A172 (cell line): ENCODE data around the gene AGPAT3. TPM values are rescaled to one million over a fixed set of nuclear protein-coding genes. Genes with fewer than 3 reads are reported as not detected.

Source experiments
- DNase-seq: peaks from one replicate; pipeline ENCODE4 v3.0.0-alpha.2; 2015; ENCODE audit warnings: low spot score
- total RNA-seq: library from RNA; depleted of rRNA; stranded (reverse); fragments of >200 nt; shearing (Covaris generic); gene quantifications from 2 replicates; pipeline ENCODE4 v1.2.3, GENCODE V29; 2014

Gene AGPAT3
- total RNA-seq, 1 experiment from 2014 or later, result 73.4 TPM

DNA sequence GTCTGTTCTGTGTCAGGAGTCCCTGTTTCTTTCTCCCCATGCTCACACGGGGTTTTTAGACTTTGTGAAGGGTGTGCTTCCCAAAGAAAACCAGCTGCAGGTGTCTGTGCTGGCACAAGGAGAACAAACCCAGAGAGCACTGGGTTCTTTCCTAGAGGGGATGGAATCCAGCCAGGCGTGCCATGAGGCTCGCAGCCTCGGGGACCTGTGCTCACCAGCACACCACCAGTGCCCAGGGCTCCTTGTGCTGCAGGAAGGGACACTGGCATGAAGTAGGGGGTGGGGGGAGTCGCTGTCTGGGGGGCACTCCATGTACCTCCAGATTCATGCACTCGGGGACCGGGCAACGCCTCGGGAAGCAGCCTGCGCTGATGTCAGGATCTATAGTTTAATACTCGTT is 57.9 kb downstream of the AGPAT3 start:
- DNase-seq, result no peak

GRCh38 chr21:43923391-43923790 is 58.4 kb downstream of the AGPAT3 start:
- DNase-seq, result no peak

DNA sequence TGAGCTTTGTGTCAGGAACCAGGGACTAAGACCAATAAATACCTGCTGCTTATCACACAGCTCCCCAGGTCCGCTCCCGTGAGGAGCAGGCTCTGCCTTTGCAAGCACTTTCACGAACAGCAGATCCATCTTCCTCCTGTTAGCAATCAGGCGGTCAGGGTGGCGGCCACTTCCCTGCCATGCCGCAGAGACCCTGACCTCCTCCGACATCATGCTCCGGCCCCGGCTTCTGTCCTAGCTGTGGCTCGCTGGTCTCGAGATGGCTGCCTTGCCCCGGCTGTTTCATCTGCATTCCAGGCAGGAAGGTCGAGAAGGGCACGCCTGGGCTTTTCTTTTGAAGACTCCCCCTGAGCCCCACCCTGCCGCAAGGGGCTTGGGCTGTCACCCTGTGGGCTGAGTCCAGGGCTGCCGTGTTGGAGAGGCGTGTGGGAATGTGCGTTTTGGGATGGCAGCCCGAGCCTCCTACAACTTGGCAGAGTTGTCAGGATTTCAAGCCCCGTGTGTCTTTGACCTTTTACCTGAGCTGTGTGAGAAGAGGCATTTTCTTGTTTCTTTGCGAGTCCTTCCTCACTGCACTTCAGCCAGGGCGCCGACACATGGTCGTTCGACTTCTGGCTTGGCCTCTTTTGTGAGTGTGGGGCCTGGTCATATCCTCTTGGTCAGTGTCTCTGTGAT is 59.5 kb downstream of the AGPAT3 start:
- no peak for DNase-seq

DNA sequence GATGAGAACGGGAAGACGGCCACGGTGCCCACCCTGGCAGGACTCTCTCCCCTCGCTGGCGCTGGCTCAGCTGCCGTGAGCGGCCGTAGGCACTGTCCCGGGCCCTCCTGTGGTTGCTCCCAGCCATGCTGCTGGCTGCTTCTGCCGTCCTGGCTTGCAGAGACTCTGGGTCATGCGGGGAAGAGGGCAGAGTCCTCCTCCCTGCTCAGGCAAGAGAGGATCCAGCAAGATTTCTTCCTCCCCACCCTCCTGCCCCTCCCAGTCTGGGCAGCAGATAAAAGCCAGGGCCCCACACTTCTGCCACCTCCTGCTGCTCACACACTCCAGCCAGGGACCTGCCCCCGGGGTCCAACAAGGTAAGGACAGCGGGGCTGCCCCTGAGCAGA is 60.1 kb downstream of the AGPAT3 start:
- DNase-seq, result no peak

DNA sequence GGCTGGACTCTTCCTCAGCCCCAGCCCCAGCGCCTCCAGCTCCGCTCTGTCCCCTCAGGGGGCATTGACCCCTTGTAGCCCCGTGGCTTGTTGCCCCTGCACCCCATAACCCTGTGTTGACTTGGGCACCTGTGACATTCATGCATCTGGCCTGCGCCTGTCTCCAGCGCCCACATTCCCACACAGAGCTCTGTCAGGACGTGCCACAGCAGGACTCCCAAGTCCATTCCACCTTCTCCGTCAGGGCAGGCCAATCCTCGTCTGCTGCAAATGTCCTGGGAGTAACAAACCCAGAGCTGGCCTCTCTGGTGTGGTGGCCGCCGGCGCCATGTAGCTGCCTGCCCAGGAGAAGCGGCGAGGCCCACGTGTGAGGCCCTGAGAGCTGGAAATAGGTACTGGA is 60.6 kb downstream of the AGPAT3 start:
- DNase-seq, result no peak

DNA sequence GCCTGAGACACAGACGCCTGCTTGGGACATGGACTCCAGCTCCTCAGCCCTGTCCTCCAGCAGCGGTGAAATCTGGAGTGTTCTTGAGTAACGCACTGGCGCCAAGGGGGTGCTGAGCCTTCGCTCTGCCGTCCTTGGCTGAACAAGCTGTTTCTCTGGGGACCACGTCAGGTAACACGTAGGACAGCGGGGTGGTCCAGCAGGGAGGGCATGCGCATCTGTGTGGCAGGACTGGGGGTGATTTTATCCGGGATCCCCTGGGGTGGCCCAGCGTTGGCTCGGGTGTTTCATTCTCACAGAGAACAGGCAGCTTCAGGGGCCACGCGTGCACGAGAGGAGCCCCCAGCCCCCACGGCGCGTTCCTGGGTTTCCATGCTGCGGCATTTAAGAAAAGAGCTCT is 61.2 kb downstream of the AGPAT3 start:
- no peak for DNase-seq

DNA sequence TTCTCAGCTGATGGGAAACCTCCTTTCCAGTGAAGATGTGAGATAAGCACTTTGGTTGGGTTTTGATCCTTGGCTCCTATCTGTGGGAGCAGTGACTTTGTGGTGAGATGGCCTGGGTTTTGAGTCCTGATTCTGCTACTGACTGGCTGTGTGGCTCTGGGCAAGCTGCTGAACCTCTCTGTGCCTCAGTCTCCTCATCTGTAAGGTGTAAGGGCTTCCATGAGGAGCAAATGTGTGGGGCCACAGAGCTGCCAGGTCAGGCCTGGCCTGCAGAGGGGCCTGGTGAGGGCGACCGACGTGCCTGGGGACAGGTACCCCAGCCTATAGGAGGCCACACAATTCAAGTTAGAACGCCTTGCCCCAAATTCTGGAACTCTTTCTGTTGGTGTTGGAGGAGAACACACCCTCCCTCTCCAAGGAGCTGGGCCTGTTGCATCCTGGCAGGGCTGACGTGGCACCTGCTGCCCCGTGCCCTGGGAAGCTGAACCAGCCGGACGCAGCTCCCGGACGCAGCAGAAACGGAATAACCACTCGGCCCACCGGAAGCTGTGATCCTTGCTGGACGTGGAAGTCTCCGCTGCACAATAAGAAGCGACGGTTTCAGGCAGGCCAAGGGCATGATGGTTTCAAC is 62.7 kb downstream of the AGPAT3 start:
- no peak for DNase-seq

DNA sequence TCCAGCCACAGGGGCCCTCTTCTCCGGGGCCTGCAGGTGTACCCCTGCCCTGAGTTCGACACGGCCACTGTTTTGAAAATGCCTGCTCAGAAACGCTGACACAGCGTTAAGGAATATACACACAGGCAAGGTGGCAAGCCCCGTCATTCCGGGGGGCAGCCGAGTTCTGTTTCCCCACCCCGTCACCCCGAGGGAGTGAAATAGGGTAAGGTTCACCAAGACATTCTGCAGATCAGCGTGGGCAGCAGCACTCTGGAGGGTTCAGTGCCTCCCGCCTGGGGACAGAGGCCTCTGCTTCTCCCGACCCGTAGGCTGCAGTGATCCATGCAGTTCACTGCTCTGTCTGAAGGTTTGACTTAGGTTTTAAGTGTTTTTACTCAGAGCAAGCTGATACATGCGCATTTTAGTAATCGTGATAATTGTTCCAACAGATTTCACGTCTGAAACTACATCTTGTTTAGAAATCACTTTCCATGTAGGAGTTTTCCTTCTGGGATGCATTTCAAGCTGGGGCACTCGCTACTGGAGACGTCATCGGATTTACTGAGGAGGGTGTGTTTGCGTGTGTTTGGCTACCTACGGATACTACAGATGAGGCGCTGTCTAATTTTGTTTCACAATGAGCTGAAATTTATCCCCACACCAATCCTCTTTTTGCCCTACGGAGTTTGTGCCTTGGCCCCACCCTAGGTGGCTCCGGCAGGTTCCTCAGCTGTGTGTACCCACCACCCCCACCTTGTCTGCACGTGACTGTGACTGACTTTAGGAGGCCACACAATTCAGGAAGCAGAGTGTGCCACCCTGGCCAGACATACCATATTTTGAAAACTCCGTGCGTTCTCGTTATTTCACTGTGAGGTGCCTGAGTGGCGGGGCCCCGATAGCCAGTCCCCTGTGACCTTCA is 63.5 kb downstream of the AGPAT3 start:
- DNase-seq, result no peak

- no peak for DNase-seq
Measured at GRCh38 chr21:43929217-43929971, 64.4 kb downstream of the AGPAT3 start.

GRCh38 chr21:43930074-43930847 is 65.2 kb downstream of the AGPAT3 start:
- no peak for DNase-seq

DNA sequence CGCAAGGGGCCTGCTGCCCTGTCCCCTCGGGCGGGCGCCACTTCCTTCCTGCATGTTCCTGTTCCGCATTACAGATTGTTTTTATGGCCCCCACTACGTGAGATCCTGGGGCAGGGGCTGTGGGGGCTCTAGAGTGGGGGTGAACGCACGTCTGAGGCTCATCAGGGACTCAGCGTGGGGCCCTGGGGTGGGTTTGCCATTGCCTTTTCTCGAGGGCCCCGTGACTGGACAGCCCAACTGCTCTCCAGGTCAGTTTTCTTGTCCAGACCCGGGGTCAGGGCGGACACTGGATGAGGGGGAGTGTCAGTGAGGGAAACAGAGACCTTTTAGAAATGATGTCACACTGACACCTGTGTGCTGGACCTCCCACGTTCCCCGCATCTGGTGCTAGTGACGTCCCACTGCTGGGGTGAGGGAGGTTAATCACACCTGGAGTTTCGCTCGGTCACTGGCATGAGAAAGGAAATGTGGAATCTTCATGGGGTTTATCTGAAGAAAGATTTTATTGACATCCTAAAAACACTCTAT is 65.9 kb downstream of the AGPAT3 start:
- no peak for DNase-seq

- no peak for DNase-seq
Measured at GRCh38 chr21:43931489-43931888, 66.5 kb downstream of the AGPAT3 start.

- DNase-seq, result no peak
Measured at GRCh38 chr21:43932005-43932404, 67.0 kb downstream of the AGPAT3 start.

- no peak for DNase-seq
Measured at GRCh38 chr21:43933199-43933598, 68.2 kb downstream of the AGPAT3 start.

- no peak for DNase-seq
Measured at GRCh38 chr21:43933680-43934079, 68.7 kb downstream of the AGPAT3 start.

- no peak for DNase-seq
Measured at GRCh38 chr21:43934116-43934515, 69.1 kb downstream of the AGPAT3 start.

DNA sequence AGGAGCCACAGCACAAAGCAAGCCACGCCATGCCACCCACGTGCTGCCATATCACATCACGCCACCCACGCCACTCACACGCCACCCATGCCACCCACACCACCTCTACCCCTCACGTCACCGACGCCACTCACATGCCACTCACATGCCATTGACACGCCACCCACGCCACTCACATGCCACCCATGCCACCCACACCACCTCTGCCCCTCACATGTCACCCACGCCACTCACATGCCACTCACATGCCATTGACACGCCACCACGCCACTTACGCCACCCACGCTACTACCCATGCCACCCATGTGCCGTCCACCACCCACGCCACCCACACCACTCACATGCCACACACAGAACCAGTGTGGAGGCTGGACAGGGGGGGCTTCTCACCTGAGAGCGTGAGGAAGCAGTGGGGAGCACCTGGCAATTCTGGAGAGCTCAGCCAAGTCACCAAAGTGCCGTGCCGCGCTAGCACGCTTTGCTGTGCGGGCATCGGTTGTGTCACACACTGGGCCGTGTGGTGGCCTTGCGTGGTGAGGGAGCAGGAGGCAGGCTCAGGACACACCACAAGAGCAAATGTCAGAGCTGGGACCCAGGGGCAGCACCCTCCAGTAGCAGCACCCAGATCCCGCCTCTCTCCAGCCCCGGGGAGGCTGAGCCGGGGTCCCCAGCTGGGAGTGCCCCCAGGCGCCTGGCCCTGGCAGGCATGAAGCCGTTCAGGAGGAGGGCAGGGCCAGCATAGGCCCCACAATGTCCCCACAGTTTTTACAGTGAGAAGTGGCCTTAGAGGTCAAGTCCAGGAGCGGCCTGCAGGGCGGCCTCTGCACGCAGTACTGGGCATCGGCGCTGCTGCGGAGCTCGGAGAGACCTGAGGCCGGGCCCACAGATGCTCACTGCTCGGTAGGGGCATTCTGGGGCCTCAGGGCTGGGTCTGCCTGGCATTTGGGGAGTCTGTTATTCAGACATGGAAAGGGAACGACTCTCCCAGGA is 70.0 kb downstream of the AGPAT3 start:
- DNase-seq, result no peak

DNA sequence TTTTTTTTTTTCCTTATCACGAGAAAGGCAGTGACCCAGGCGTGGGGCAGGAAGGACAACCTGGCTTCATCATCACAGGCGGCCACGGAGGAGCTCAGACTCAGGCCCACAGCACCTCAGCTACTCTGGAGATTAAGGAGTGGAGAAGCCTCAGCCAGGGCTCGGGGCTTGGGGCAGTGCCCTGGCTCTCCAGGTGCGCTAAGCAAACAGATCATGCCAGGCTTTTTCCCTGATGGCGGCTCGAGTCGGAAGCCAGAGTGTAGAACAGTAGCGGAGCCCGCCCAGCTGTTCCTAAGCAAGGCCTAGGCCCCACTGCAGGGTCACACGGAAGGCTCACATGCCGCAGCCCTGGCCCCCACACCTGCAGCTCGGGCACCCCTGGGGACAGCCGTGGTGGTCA is 70.7 kb downstream of the AGPAT3 start:
- no peak for DNase-seq

GRCh38 chr21:43936247-43936967 is 71.4 kb downstream of the AGPAT3 start:
- DNase-seq, result no peak
